WTC11 (cell line): ENCODE data around the gene VPS39. TPM values are rescaled to one million over a fixed set of nuclear protein-coding genes. Genes with fewer than 3 reads are reported as not detected.

Experiments
- ATAC-seq: fragments of 200-7000 bp; cut with Tn5 transposase; 2 replicates; pipeline ENCODE4 v1.10.0; 2021; ENCODE audit warnings: mild to moderate bottlenecking, moderate library complexity
- CTCF ChIA-PET: fragments of 300-600 bp; sonication (Branson Sonifier 250); formaldehyde crosslinking; loops from one replicate; lab custom pipeline; 2021; ENCODE audit warnings: antibody characterized with exemption; lab: Charles Lee
- POLR2A ChIA-PET: fragments of 350-600 bp; sonication (Branson Sonifier 250); formaldehyde crosslinking; loops from one replicate; lab custom pipeline; 2021; ENCODE audit warnings: antibody characterized with exemption; lab: Charles Lee
- DNase-seq: peaks from one replicate; pipeline ENCODE4 v3.0.0; 2021; ENCODE audit warnings: low spot score
- H3K27ac Mint-ChIP-seq: 2 replicates; pipeline ENCODE4 v1.8.0; 2021; ENCODE audit warnings: mixed read lengths
- H3K27me3 Mint-ChIP-seq: 2 replicates; pipeline ENCODE4 v1.8.0; 2021; ENCODE audit warnings: low read depth, mild to moderate bottlenecking, moderate library complexity, mixed read lengths
- H3K36me3 Mint-ChIP-seq: 2 replicates; pipeline ENCODE4 v1.8.0; 2021; ENCODE audit warnings: mixed read lengths
- H3K4me1 Mint-ChIP-seq: 2 replicates; pipeline ENCODE4 v1.8.0; 2022; ENCODE audit warnings: mixed read lengths
- H3K4me3 Mint-ChIP-seq: 2 replicates; pipeline ENCODE4 v1.8.0; 2021; ENCODE audit warnings: mild to moderate bottlenecking, moderate library complexity, mixed read lengths
- H3K9me3 Mint-ChIP-seq: 2 replicates; pipeline ENCODE4 v1.8.0; 2021; ENCODE audit warnings: mixed read lengths
- ATF1 ChIP-seq: sonication (generic); formaldehyde crosslinking; IDR thresholded peaks from 2 replicates; pipeline ENCODE4 v1.8.1; 2023; ENCODE audit warnings: mild to moderate bottlenecking, moderate library complexity, missing genetic modification reagents
- ATF6 ChIP-seq: sonication (generic); formaldehyde crosslinking; IDR thresholded peaks from 2 replicates; pipeline ENCODE4 v1.8.1; 2023; ENCODE audit warnings: mild to moderate bottlenecking, missing genetic modification reagents
- CBFB ChIP-seq: sonication (generic); formaldehyde crosslinking; IDR thresholded peaks from 2 replicates; pipeline ENCODE4 v1.8.1; 2022; ENCODE audit warnings: mild to moderate bottlenecking, low read depth, missing genetic modification reagents
- E2F4 ChIP-seq: sonication (generic); formaldehyde crosslinking; IDR thresholded peaks from 2 replicates; pipeline ENCODE4 v1.8.1; 2022; ENCODE audit warnings: low read depth, mild to moderate bottlenecking, moderate library complexity, missing genetic modification reagents, borderline replicate concordance
- GABPB1 ChIP-seq: sonication (generic); formaldehyde crosslinking; IDR thresholded peaks from 2 replicates; pipeline ENCODE4 v1.8.1; 2023; ENCODE audit warnings: mild to moderate bottlenecking, missing genetic modification reagents
- GRHL2 ChIP-seq: fragments of 250-450 bp; sonication (Bioruptor Pico); IDR thresholded peaks from 2 replicates; pipeline ENCODE4 v1.8.0; 2022; ENCODE audit warnings: mild to moderate bottlenecking, moderate library complexity; ENCODE audit not compliant: insufficient replicate concordance, severe bottlenecking
- HMGXB4 ChIP-seq: sonication (generic); formaldehyde crosslinking; IDR thresholded peaks from 2 replicates; pipeline ENCODE4 v1.8.1; 2023; ENCODE audit warnings: mild to moderate bottlenecking, moderate library complexity, missing genetic modification reagents
- JAZF1 ChIP-seq: fragments of 250-450 bp; sonication (Bioruptor Pico); IDR thresholded peaks from 2 replicates; pipeline ENCODE4 v1.9.0; 2021; ENCODE audit warnings: moderate library complexity, mild to moderate bottlenecking, inconsistent platforms
- NR1H2 ChIP-seq: sonication (generic); formaldehyde crosslinking; IDR thresholded peaks from 2 replicates; pipeline ENCODE4 v1.9.0; 2021; ENCODE audit warnings: mild to moderate bottlenecking, moderate library complexity, missing genetic modification reagents
- ZNF121 ChIP-seq: sonication (generic); formaldehyde crosslinking; IDR thresholded peaks from 2 replicates; pipeline ENCODE4 v1.8.0; 2023; ENCODE audit warnings: missing genetic modification reagents
- ZNF416 ChIP-seq: fragments of 250-450 bp; sonication (Bioruptor Pico); IDR thresholded peaks from 2 replicates; pipeline ENCODE4 v1.9.0; 2021; ENCODE audit warnings: mild to moderate bottlenecking, inconsistent platforms
- ZNF423 ChIP-seq: fragments of 250-450 bp; sonication (Bioruptor Pico); IDR thresholded peaks from 2 replicates; pipeline ENCODE4 v2.1.2; 2022; ENCODE audit warnings: mild to moderate bottlenecking, moderate library complexity
- ZNF671 ChIP-seq: fragments of 250-450 bp; sonication (Bioruptor Pico); IDR thresholded peaks from 2 replicates; pipeline ENCODE4 v1.8.0; 2021; ENCODE audit warnings: mild to moderate bottlenecking
- total RNA-seq: library from RNA; stranded (reverse); gene quantifications from 3 replicates; pipeline ENCODE4 v1.2.3, GENCODE V29; 2021
- TF ChIP-seq, protein P1 (sequence below): sonication (generic); formaldehyde crosslinking; IDR thresholded peaks from 2 replicates; pipeline ENCODE4 v1.8.0; 2023; ENCODE audit warnings: mild to moderate bottlenecking, missing genetic modification reagents
- TF ChIP-seq, protein P2 (sequence below): sonication (generic); formaldehyde crosslinking; IDR thresholded peaks from 2 replicates; pipeline ENCODE4 v1.8.1; 2023; ENCODE audit warnings: mild to moderate bottlenecking, missing genetic modification reagents, moderate library complexity
- TF ChIP-seq, protein P3 (sequence below): sonication (generic); formaldehyde crosslinking; IDR thresholded peaks from 2 replicates; pipeline ENCODE4 v1.8.0; 2023; ENCODE audit warnings: missing genetic modification reagents, mild to moderate bottlenecking, borderline replicate concordance

VPS39 gene
- total RNA-seq, 1 experiment from 2014 or later, result 44.5 TPM

- POLR2A ChIA-PET, result no interaction called here
- CTCF ChIA-PET, result interaction anchor here (1.0 kb wide), 1 partner anchor 29 kb away, joined by 3 read pairs; no protein-coding TSS in a partner anchor
- H3K36me3 Mint-ChIP-seq, result peaks cover 67% of the 10 kb centered on the region
- H3K4me1 Mint-ChIP-seq, result no peaks in the 10 kb centered on the region
- TF ChIP-seq HMGXB4 (CRISPR knock-in tag) (no peak), JAZF1 (CRISPR knock-in tag) (no peak)
- TF ChIP-seq, protein P1, sequence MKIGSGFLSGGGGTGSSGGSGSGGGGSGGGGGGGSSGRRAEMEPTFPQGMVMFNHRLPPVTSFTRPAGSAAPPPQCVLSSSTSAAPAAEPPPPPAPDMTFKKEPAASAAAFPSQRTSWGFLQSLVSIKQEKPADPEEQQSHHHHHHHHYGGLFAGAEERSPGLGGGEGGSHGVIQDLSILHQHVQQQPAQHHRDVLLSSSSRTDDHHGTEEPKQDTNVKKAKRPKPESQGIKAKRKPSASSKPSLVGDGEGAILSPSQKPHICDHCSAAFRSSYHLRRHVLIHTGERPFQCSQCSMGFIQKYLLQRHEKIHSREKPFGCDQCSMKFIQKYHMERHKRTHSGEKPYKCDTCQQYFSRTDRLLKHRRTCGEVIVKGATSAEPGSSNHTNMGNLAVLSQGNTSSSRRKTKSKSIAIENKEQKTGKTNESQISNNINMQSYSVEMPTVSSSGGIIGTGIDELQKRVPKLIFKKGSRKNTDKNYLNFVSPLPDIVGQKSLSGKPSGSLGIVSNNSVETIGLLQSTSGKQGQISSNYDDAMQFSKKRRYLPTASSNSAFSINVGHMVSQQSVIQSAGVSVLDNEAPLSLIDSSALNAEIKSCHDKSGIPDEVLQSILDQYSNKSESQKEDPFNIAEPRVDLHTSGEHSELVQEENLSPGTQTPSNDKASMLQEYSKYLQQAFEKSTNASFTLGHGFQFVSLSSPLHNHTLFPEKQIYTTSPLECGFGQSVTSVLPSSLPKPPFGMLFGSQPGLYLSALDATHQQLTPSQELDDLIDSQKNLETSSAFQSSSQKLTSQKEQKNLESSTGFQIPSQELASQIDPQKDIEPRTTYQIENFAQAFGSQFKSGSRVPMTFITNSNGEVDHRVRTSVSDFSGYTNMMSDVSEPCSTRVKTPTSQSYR (CRISPR knock-in tag), result no peak
- TF ChIP-seq, protein P2, sequence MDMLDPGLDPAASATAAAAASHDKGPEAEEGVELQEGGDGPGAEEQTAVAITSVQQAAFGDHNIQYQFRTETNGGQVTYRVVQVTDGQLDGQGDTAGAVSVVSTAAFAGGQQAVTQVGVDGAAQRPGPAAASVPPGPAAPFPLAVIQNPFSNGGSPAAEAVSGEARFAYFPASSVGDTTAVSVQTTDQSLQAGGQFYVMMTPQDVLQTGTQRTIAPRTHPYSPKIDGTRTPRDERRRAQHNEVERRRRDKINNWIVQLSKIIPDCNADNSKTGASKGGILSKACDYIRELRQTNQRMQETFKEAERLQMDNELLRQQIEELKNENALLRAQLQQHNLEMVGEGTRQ (CRISPR knock-in tag), result no peak
- H3K4me3 Mint-ChIP-seq, result no peak overlapping the region
- no peak for DNase-seq
- no peaks in the 10 kb centered on the region for H3K27me3 Mint-ChIP-seq
- H3K27ac Mint-ChIP-seq, result no peak overlapping the region
- no peak for ATAC-seq
- H3K9me3 Mint-ChIP-seq, result no peaks in the 10 kb centered on the region
Observed at GRCh38 chr15:42166225-42166940, 41.7 kb downstream of the VPS39 start.

GRCh38 chr15:42165106-42165505 is 43.0 kb downstream of the VPS39 start:
- H3K27me3 Mint-ChIP-seq, result no peaks in the 10 kb centered on the region
- H3K9me3 Mint-ChIP-seq, result no peaks in the 10 kb centered on the region
- H3K4me1 Mint-ChIP-seq, result no peaks in the 10 kb centered on the region
- no peak for DNase-seq
- CTCF ChIA-PET, result interaction anchor here (0.6 to 1.0 kb wide), 2 partner anchors 31 to 220 kb away, joined by 3 to 5 read pairs; no protein-coding TSS in a partner anchor
- H3K27ac Mint-ChIP-seq, result no peak overlapping the region
- no peak for ATAC-seq
- POLR2A ChIA-PET, result no interaction called here
- no peak overlapping the region for H3K4me3 Mint-ChIP-seq
- H3K36me3 Mint-ChIP-seq, result peaks cover 68% of the 10 kb centered on the region
- TF ChIP-seq CBFB (no peak), GRHL2 (CRISPR knock-in tag) (no peak), ZNF671 (CRISPR knock-in tag) (no peak), HMGXB4 (CRISPR knock-in tag) (no peak), ZNF423 (CRISPR knock-in tag) (no peak), JAZF1 (CRISPR knock-in tag) (no peak), GABPB1 (no peak), ZNF416 (CRISPR knock-in tag) (no peak), E2F4 (CRISPR knock-in tag) (no peak), ATF1 (CRISPR knock-in tag) (no peak), NR1H2 (CRISPR knock-in tag) (no peak), ZNF121 (CRISPR knock-in tag) (no peak), ATF6 (CRISPR knock-in tag) (no peak)
- TF ChIP-seq, protein P3, sequence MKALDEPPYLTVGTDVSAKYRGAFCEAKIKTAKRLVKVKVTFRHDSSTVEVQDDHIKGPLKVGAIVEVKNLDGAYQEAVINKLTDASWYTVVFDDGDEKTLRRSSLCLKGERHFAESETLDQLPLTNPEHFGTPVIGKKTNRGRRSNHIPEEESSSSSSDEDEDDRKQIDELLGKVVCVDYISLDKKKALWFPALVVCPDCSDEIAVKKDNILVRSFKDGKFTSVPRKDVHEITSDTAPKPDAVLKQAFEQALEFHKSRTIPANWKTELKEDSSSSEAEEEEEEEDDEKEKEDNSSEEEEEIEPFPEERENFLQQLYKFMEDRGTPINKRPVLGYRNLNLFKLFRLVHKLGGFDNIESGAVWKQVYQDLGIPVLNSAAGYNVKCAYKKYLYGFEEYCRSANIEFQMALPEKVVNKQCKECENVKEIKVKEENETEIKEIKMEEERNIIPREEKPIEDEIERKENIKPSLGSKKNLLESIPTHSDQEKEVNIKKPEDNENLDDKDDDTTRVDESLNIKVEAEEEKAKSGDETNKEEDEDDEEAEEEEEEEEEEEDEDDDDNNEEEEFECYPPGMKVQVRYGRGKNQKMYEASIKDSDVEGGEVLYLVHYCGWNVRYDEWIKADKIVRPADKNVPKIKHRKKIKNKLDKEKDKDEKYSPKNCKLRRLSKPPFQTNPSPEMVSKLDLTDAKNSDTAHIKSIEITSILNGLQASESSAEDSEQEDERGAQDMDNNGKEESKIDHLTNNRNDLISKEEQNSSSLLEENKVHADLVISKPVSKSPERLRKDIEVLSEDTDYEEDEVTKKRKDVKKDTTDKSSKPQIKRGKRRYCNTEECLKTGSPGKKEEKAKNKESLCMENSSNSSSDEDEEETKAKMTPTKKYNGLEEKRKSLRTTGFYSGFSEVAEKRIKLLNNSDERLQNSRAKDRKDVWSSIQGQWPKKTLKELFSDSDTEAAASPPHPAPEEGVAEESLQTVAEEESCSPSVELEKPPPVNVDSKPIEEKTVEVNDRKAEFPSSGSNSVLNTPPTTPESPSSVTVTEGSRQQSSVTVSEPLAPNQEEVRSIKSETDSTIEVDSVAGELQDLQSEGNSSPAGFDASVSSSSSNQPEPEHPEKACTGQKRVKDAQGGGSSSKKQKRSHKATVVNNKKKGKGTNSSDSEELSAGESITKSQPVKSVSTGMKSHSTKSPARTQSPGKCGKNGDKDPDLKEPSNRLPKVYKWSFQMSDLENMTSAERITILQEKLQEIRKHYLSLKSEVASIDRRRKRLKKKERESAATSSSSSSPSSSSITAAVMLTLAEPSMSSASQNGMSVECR, result no peak
